ENCODE measurements around the gene ACOT11. TPM values are rescaled to one million over a fixed set of nuclear protein-coding genes. Genes with fewer than 3 reads are reported as not detected.

ACOT11 gene
- total RNA-seq, 1 experiment from 2014 or later = 4.2 TPM

GRCh38 chr1:54501849-54502248, 46.2 kb upstream of the ACOT11 start (continued):
- TF ChIP-seq PRDM15 (CRISPR knock-in tag; IDR thresholded peaks at IDR 0.05) (no peak), ATF2 (CRISPR knock-in tag; IDR thresholded peaks at IDR 0.05; ENCODE audit: borderline replicate concordance, low read depth) (no peak), ATF1 (CRISPR knock-in tag; IDR thresholded peaks at IDR 0.05) (no peak), SP1 (CRISPR knock-in tag; conservative IDR thresholded peaks at IDR 0.05) (no peak), MYBL2 (CRISPR knock-in tag; IDR thresholded peaks at IDR 0.05) (no peak), ZBTB43 (CRISPR knock-in tag; IDR thresholded peaks at IDR 0.05) (no peak), CDX4 (CRISPR knock-in tag; IDR thresholded peaks at IDR 0.05; ENCODE audit: borderline replicate concordance) (no peak), ZNF281 (CRISPR knock-in tag; IDR thresholded peaks at IDR 0.05) (no peak), CREM (CRISPR knock-in tag; IDR thresholded peaks at IDR 0.05) (no peak), NR1H2 (CRISPR knock-in tag; IDR thresholded peaks at IDR 0.05) (no peak), GTF2I (CRISPR knock-in tag; conservative IDR thresholded peaks at IDR 0.05) (no peak)

GRCh38 chr1:54502342-54502741, 45.7 kb upstream of the ACOT11 start:
- Mint-ChIP-seq H3K27ac (no peak overlapping the region), H3K4me3 (no peak overlapping the region), H3K4me1 (peaks cover 37% of the 10 kb centered on the region), H3K27me3 (ENCODE audit: low read depth) (no peaks in the 10 kb centered on the region; the same call in 1 of the 2 replicates), H3K36me3 (no peaks in the 10 kb centered on the region), H3K9me3 (no peaks in the 10 kb centered on the region)
- no peak for DNase-seq (ENCODE audit: low spot score)
- no peak for ATAC-seq
- ChIA-PET CTCF (interaction anchor here (1.1 to 1.2 kb wide), 3 partner anchors 10 to 299 kb away, joined by 3 read pairs; partner anchors contain the start of genes ACOT11 and TTC22), POLR2A (no interaction called here)
- no peak for TF ChIP-seq MXD4 (CRISPR knock-in tag; IDR thresholded peaks at IDR 0.05; ENCODE audit: borderline replicate concordance)
- TF ChIP-seq E2F4 (CRISPR knock-in tag; IDR thresholded peaks at IDR 0.05; ENCODE audit: borderline replicate concordance, low read depth) = no peak
- TF ChIP-seq AFF4 (CRISPR knock-in tag; IDR thresholded peaks at IDR 0.05; ENCODE audit: borderline replicate concordance) = no peak
- TF ChIP-seq FOXP1 (CRISPR knock-in tag; IDR thresholded peaks at IDR 0.05; ENCODE audit: borderline replicate concordance) = no peak
- TF ChIP-seq ZBTB21 (CRISPR knock-in tag; IDR thresholded peaks at IDR 0.05; ENCODE audit: borderline replicate concordance) = no peak
- no peak for TF ChIP-seq GTF2I (CRISPR knock-in tag; conservative IDR thresholded peaks at IDR 0.05)
- no peak for TF ChIP-seq ZNF232 (CRISPR knock-in tag; IDR thresholded peaks at IDR 0.05)
- TF ChIP-seq HMGA2 (CRISPR knock-in tag; IDR thresholded peaks at IDR 0.05) = no peak
- no peak for TF ChIP-seq KAT7 (CRISPR knock-in tag; IDR thresholded peaks at IDR 0.05; ENCODE audit: borderline replicate concordance)
- TF ChIP-seq ELF4 (CRISPR knock-in tag; IDR thresholded peaks at IDR 0.05; ENCODE audit: low read depth) = no peak
- no peak for TF ChIP-seq IRF1 (CRISPR knock-in tag; IDR thresholded peaks at IDR 0.05)
